DMS 273 treated with DMSO at 0.1 percent for 48 hours (cell line): ENCODE data around the gene CNOT3.
A peak's percentile ranks its signal among the peaks of the same experiment; 100 is the strongest.

Experiments used
- DNase-seq: peaks from one replicate; lab custom pipeline; 2025; lab: John Stamatoyannopoulos, UW

CNOT3 gene

GRCh38 chr19:54149021-54149812, 11.7 kb downstream of the CNOT3 start:
- no peak for DNase-seq

- DNase-seq, result no peak
Observed at GRCh38 chr19:54151362-54152035, 13.9 kb downstream of the CNOT3 start.

- DNase-seq, result no peak
Observed at GRCh38 chr19:54152267-54152666, 14.7 kb downstream of the CNOT3 start.

- no peak for DNase-seq
Observed at GRCh38 chr19:54152878-54153524, 15.4 kb downstream of the CNOT3 start.

- no peak for DNase-seq
Observed at GRCh38 chr19:54153731-54154326, 16.3 kb downstream of the CNOT3 start.

GRCh38 chr19:54154603-54155345, 17.2 kb downstream of the CNOT3 start:
- DNase-seq, result no peak

GRCh38 chr19:54155694-54156093, 18.1 kb downstream of the CNOT3 start:
- no peak for DNase-seq

- no peak for DNase-seq
Observed at GRCh38 chr19:54156490-54156889, 18.9 kb downstream of the CNOT3 start.

- no peak for DNase-seq
Observed at GRCh38 chr19:54156953-54157352, 19.4 kb downstream of the CNOT3 start.

GRCh38 chr19:54158812-54159351, 21.3 kb downstream of the CNOT3 start:
- no peak for DNase-seq

- DNase-seq, result peak; percentile 99
Observed at GRCh38 chr19:54159352-54160181, 22.0 kb downstream of the CNOT3 start, which contains the start of gene LENG1. LENG1 (minus strand) TSS chr19:54159721; CDS start chr19:54159695, 26 bp downstream.

GRCh38 chr19:54160182-54160811, 22.7 kb downstream of the CNOT3 start:
- no peak for DNase-seq

- no peak for DNase-seq
Observed at GRCh38 chr19:54160854-54161253, 23.3 kb downstream of the CNOT3 start.

- DNase-seq, result no peak
Observed at GRCh38 chr19:54162241-54162805, 24.8 kb downstream of the CNOT3 start.

- no peak for DNase-seq
Observed at GRCh38 chr19:54162884-54163283, 25.3 kb downstream of the CNOT3 start.

- no peak for DNase-seq
Observed at GRCh38 chr19:54164369-54165068, 27.0 kb downstream of the CNOT3 start.

GRCh38 chr19:54165222-54165621, 27.7 kb downstream of the CNOT3 start:
- DNase-seq, result no peak

- DNase-seq, result peak; percentile 57
Observed at GRCh38 chr19:54168174-54168917, 30.8 kb downstream of the CNOT3 start.
